Measurements from ENCODE around the gene PRMT9. TPM values are rescaled to one million over a fixed set of nuclear protein-coding genes. Genes with fewer than 3 reads are reported as not detected.

PRMT9 gene
- total RNA-seq, 2 donors from 2014 or later, result 3.0 to 5.7 TPM

- no peaks in the 10 kb centered on the region for H3K36me3 ChIP-seq (replicated peaks in 1 of 2; ENCODE audit: insufficient read depth in 1 of 2, low read depth in 2 of 2)
- H3K27ac ChIP-seq, result no peak overlapping the region
- 80 to 100% methylated on average over 1 of the region's 1 CpG for WGBS, 2 donors
- TF ChIP-seq POLR2A (IDR thresholded peaks at IDR 0.05) (no peak), CTCF (IDR thresholded peaks at IDR 0.05) (no peak)
- no peak overlapping the region for H3K4me3 ChIP-seq
- no peak for DNase-seq
- H3K9me3 ChIP-seq, result no peaks in the 10 kb centered on the region
- H3K27me3 ChIP-seq, result no peaks in the 10 kb centered on the region
- intact Hi-C loops (cut with DNase I), result no loop called here
- no peak for ATAC-seq
- no peaks in the 10 kb centered on the region for H3K4me1 ChIP-seq
Observed at GRCh38 chr4:147610686-147611085, 73.3 kb downstream of the PRMT9 start.

GRCh38 chr4:147607471-147607870, 76.5 kb downstream of the PRMT9 start:
- Histone ChIP-seq H3K4me3 (no peak overlapping the region), H3K4me1 (no peaks in the 10 kb centered on the region), H3K9me3 (no peaks in the 10 kb centered on the region), H3K36me3 (replicated peaks in 1 of 2; ENCODE audit: insufficient read depth in 1 of 2, low read depth in 2 of 2) (no peaks in the 10 kb centered on the region), H3K27me3 (no peaks in the 10 kb centered on the region), H3K27ac (no peak overlapping the region)
- intact Hi-C loops (cut with DNase I), result no loop called here
- TF ChIP-seq CTCF (IDR thresholded peaks at IDR 0.05), result no peak
- 55 to 95% methylated on average over 1 of the region's 1 CpG for WGBS, 2 donors
- DNase-seq (no peak), ATAC-seq (no peak)

GRCh38 chr4:147605499-147605898, 78.5 kb downstream of the PRMT9 start:
- Histone ChIP-seq H3K4me1 (no peaks in the 10 kb centered on the region), H3K27ac (no peak overlapping the region), H3K36me3 (replicated peaks in 1 of 2; ENCODE audit: insufficient read depth in 1 of 2, low read depth in 2 of 2) (no peaks in the 10 kb centered on the region), H3K4me3 (no peak overlapping the region), H3K27me3 (no peaks in the 10 kb centered on the region), H3K9me3 (no peaks in the 10 kb centered on the region)
- no peak for TF ChIP-seq CTCF (IDR thresholded peaks at IDR 0.05)
- TF ChIP-seq POLR2A (IDR thresholded peaks at IDR 0.05), result no peak
- DNase-seq (no peak), ATAC-seq (no peak)
- intact Hi-C loops (cut with DNase I), result no loop called here

- no peak for ATAC-seq
Observed at GRCh38 chr4:147599769-147600168, 84.2 kb downstream of the PRMT9 start.

More at GRCh38 chr4:147599769-147600168, 84.2 kb downstream of the PRMT9 start:
- TF ChIP-seq POLR2A (IDR thresholded peaks at IDR 0.05) (no peak), CTCF (IDR thresholded peaks at IDR 0.05) (no peak)
- Histone ChIP-seq H3K9me3 (no peaks in the 10 kb centered on the region), H3K27me3 (no peaks in the 10 kb centered on the region), H3K4me1 (peaks cover 14% of the 10 kb centered on the region), H3K36me3 (replicated peaks in 1 of 2; ENCODE audit: insufficient read depth in 1 of 2, low read depth in 2 of 2) (no peaks in the 10 kb centered on the region), H3K4me3 (no peak overlapping the region), H3K27ac (no peak overlapping the region)
- intact Hi-C loops (cut with DNase I), result no loop called here
- DNase-seq, result no peak
- 68 to 84% methylated on average over 3 of the region's 3 CpGs for WGBS, 2 donors
